Lung (tissue), 12 donors: Measurements from ENCODE around the gene CCNC. TPM values are rescaled to one million over a fixed set of nuclear protein-coding genes. Genes with fewer than 3 reads are reported as not detected.
A peak's percentile ranks its signal among the peaks of the same experiment; 100 is the strongest.

ENCODE experiments used
- ATAC-seq: fragments of 200-7000 bp; cut with Tn5 transposase; one replicate; pipeline ENCODE4 v1.9.1; 2020; ENCODE audit warnings: moderate number of reproducible peaks; ENCODE audit not compliant: insufficient read depth, low FRiP score
- DNase-seq, 3 donors: peaks; one replicate each; pipeline ENCODE4 v3.0.0-alpha.2; 2013 to 2017
- H3K27ac ChIP-seq, 2 donors: one replicate each; pipeline ENCODE4 v1.5.1; 2013; ENCODE audit warnings: mild to moderate bottlenecking in 2 of 2, moderate library complexity in 2 of 2, control low read depth in 1 of 2, inconsistent platforms in 1 of 2, low read depth in 1 of 2, low read length in 1 of 2
- H3K27me3 ChIP-seq, 3 donors: one replicate each; pipeline ENCODE4 v1.5.1; 2013; ENCODE audit warnings: low read length in 2 of 3; ENCODE audit not compliant: control insufficient read depth in 3 of 3, insufficient read depth in 3 of 3
- H3K36me3 ChIP-seq, 4 donors: one replicate each; pipeline ENCODE4 v1.5.1; 2013; ENCODE audit warnings: low read length in 4 of 4, mild to moderate bottlenecking in 1 of 4, moderate library complexity in 1 of 4; ENCODE audit not compliant: control insufficient read depth in 4 of 4, insufficient read depth in 4 of 4
- H3K4me1 ChIP-seq, 5 donors: one replicate each; pipeline ENCODE4 v1.5.1; 2013; ENCODE audit warnings: low read length in 5 of 5, mild to moderate bottlenecking in 2 of 5, moderate library complexity in 1 of 5; ENCODE audit not compliant: control insufficient read depth in 5 of 5, insufficient read depth in 5 of 5
- H3K4me3 ChIP-seq: one replicate; pipeline ENCODE4 v1.5.1; 2013; ENCODE audit warnings: mild to moderate bottlenecking, control low read depth, moderate library complexity
- H3K9ac ChIP-seq, 2 donors: one replicate each; pipeline ENCODE4 v1.5.1; 2013; ENCODE audit warnings: low read length in 2 of 2, control low read depth in 1 of 2; ENCODE audit not compliant: insufficient read depth in 1 of 2
- H3K9me3 ChIP-seq, 4 donors: one replicate each; pipeline ENCODE4 v1.5.1; 2013; ENCODE audit warnings: low read length in 3 of 4, mild to moderate bottlenecking in 1 of 4, moderate library complexity in 1 of 4; ENCODE audit not compliant: control insufficient read depth in 4 of 4, insufficient read depth in 3 of 4
- WGBS, 2 donors: extraction: QIAGEN DNeasy Blood & Tissue Kit; methylation state at CpG; one replicate each; pipeline ENCODE4 v1.1.7; 2013; 5-methylcytosine and 5-hydroxymethylcytosine counted together
- polyA plus RNA-seq, 2 donors: library from polyadenylated mRNA; stranded (reverse); fragments of 200-250 nt; gene quantifications; one replicate each; pipeline ENCODE4 v1.2.1, GENCODE V29; 2013
- total RNA-seq, 2 donors: library from RNA; depleted of rRNA in 1 of 2; stranded (reverse); fragments of >200 nt in 1 of 2; gene quantifications; one replicate each; pipeline ENCODE4 v1.2.1, GENCODE V29; 2014 to 2021
- TF ChIP-seq, protein P1 (sequence below): IDR thresholded peaks from 2 replicates; pipeline ENCODE4 v1.5.1; 2012; ENCODE audit warnings: mild to moderate bottlenecking; ENCODE audit errors: control extremely low read depth, extremely low read depth
- donor health status: control.
- donor health status: control.
- donor health status: Bipolar disorder and iron deficiency.
- donor health status: healthy.
- donor health status: DM: yes; HTN: yes; CAD: no.

CCNC gene
- total and polyA plus RNA-seq, 4 donors, result 26.7 to 68.0 (median 38.2) TPM

GRCh38 chr6:99589290-99589672, 20.8 kb upstream of the CCNC start:
- Histone ChIP-seq H3K27me3 (peaks cover 0 to 86% (median 74%) of the 10 kb centered on the region in 3 donors), H3K27ac (no peak overlapping the region), H3K9ac (no peak overlapping the region), H3K36me3 (no peaks in the 10 kb centered on the region), H3K9me3 (peaks cover 0 to 5% (median 0%) of the 10 kb centered on the region in 4 donors), H3K4me1 (peaks cover 0 to 25% (median 0%) of the 10 kb centered on the region in 5 donors), H3K4me3 (no peak overlapping the region)
- DNase-seq (no peak), ATAC-seq (peak; percentile 11)
- TF ChIP-seq, protein P1, sequence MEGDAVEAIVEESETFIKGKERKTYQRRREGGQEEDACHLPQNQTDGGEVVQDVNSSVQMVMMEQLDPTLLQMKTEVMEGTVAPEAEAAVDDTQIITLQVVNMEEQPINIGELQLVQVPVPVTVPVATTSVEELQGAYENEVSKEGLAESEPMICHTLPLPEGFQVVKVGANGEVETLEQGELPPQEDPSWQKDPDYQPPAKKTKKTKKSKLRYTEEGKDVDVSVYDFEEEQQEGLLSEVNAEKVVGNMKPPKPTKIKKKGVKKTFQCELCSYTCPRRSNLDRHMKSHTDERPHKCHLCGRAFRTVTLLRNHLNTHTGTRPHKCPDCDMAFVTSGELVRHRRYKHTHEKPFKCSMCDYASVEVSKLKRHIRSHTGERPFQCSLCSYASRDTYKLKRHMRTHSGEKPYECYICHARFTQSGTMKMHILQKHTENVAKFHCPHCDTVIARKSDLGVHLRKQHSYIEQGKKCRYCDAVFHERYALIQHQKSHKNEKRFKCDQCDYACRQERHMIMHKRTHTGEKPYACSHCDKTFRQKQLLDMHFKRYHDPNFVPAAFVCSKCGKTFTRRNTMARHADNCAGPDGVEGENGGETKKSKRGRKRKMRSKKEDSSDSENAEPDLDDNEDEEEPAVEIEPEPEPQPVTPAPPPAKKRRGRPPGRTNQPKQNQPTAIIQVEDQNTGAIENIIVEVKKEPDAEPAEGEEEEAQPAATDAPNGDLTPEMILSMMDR, result no peak
- 5 to 6% methylated on average over 21 of the region's 21 CpGs for WGBS, 2 donors

- H3K4me1 ChIP-seq, result peaks cover 0 to 25% (median 0%) of the 10 kb centered on the region in 5 donors
- H3K9me3 ChIP-seq, result no peaks in the 10 kb centered on the region
- DNase-seq, result peak; percentile 78 to 87 (median 83)
- no peak overlapping the region for H3K9ac ChIP-seq
- H3K27me3 ChIP-seq, result peaks cover 0 to 81% (median 69%) of the 10 kb centered on the region in 3 donors
- H3K4me3 ChIP-seq, result no peak overlapping the region
- TF ChIP-seq, protein P1, result peak; percentile 36
- no peaks in the 10 kb centered on the region for H3K36me3 ChIP-seq
- peak; percentile 87 for ATAC-seq
- no peak overlapping the region for H3K27ac ChIP-seq
- WGBS, 2 donors, result 1 to 3% methylated on average over 48 to 52 of the region's 52 CpGs
Observed at GRCh38 chr6:99588618-99589289, 20.3 kb upstream of the CCNC start.

GRCh38 chr6:99587792-99588191, 19.3 kb upstream of the CCNC start:
- TF ChIP-seq, protein P1, result no peak
- DNase-seq (no peak), ATAC-seq (no peak)
- 71 to 81% methylated on average over 4 of the region's 4 CpGs for WGBS, 2 donors
- Histone ChIP-seq H3K36me3 (no peaks in the 10 kb centered on the region), H3K4me3 (no peak overlapping the region), H3K27me3 (peaks cover 0 to 80% (median 65%) of the 10 kb centered on the region in 3 donors), H3K9me3 (no peaks in the 10 kb centered on the region), H3K9ac (no peak overlapping the region), H3K27ac (no peak overlapping the region), H3K4me1 (peaks cover 0 to 20% (median 0%) of the 10 kb centered on the region in 5 donors)

DNA sequence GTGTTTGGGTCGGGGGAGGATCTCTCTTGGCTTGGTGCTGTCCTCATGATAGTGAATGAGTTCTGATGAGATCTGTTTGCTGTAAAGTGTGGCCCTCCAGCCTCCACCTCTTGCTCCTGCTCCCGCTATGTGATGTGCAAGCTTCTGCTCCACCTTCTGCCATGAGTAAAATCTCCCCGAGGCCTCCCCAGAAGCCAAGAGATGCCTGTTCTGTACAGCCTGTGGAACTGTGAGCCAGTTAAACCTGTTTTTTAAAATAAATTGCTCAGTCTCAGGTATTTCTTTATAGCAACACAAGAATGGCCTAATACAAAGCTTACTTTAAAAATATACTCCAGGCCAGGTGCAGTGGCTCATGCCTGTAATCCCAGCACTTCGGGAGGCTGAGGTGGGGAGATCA, 11.3 kb upstream of the CCNC start:
- H3K9me3 ChIP-seq, result no peaks in the 10 kb centered on the region
- no peaks in the 10 kb centered on the region for H3K4me1 ChIP-seq
- 79 to 87% methylated on average over 4 of the region's 4 CpGs for WGBS, 2 donors
- H3K36me3 ChIP-seq, result no peaks in the 10 kb centered on the region
- H3K9ac ChIP-seq, result no peak overlapping the region
- ATAC-seq, result no peak
- peaks cover 0 to 15% (median 7%) of the 10 kb centered on the region in 3 donors for H3K27me3 ChIP-seq
- no peak overlapping the region for H3K4me3 ChIP-seq
- TF ChIP-seq, protein P1, result no peak
- no peak overlapping the region for H3K27ac ChIP-seq
- no peak for DNase-seq
